ENCODE data around the gene ACTN4. TPM values are rescaled to one million over a fixed set of nuclear protein-coding genes. Genes with fewer than 3 reads are reported as not detected.

The ACTN4 gene
- polyA plus RNA-seq, 1 experiment, result 970 TPM

DNA sequence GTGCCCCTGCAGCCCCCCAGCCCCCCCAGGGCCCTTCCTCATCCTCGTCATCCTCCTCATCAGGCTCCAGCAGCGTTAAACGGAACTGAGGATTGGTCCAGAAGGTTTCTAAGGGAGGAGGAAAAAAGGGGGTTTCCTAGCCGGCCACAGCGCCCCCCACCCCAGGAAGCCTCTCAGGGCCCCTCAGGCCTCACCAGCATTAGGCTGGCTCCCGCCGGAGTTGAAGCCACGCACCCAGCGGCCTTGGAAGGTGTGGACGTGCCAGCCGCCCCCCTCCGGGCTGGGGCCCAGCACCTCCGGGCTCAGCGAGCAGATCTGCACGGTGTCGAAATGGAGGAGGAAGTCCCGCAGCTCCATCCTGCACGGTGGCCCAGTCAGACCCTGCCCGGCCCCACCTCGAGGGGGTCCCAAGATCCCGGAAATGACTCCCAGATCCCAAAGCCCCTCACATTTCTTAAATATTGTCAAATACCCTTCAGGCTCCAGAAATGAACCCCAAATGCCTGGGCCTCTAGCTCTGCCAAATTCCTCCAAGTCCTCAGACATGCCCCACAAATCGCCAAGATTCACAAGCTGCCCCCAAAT lies 89.9 kb downstream of the ACTN4 start:
- Histone ChIP-seq H3K27me3 (ENCODE audit: control insufficient read depth, insufficient read depth, low read length) (no peaks in the 10 kb centered on the region), H3K4me3 (ENCODE audit: low read depth, low read length) (no peak overlapping the region; the same call in 1 of the 2 replicates), H3K36me3 (ENCODE audit: control insufficient read depth, insufficient read depth, low read length) (0 out of 2 replicates have a peak, but pooled peaks cover 4% of the 10 kb centered on the region)
- TF ChIP-seq, protein P1, sequence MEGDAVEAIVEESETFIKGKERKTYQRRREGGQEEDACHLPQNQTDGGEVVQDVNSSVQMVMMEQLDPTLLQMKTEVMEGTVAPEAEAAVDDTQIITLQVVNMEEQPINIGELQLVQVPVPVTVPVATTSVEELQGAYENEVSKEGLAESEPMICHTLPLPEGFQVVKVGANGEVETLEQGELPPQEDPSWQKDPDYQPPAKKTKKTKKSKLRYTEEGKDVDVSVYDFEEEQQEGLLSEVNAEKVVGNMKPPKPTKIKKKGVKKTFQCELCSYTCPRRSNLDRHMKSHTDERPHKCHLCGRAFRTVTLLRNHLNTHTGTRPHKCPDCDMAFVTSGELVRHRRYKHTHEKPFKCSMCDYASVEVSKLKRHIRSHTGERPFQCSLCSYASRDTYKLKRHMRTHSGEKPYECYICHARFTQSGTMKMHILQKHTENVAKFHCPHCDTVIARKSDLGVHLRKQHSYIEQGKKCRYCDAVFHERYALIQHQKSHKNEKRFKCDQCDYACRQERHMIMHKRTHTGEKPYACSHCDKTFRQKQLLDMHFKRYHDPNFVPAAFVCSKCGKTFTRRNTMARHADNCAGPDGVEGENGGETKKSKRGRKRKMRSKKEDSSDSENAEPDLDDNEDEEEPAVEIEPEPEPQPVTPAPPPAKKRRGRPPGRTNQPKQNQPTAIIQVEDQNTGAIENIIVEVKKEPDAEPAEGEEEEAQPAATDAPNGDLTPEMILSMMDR (IDR thresholded peaks at IDR 0.05; ENCODE audit: insufficient read depth, low read depth, low read length), result no peak
- CTCF ChIA-PET, result interaction anchor here (1.5 kb wide), 1 partner anchor 32 kb away, joined by 3 read pairs; no protein-coding TSS in a partner anchor
- POLR2A ChIA-PET, result no interaction called here
- no peak for DNase-seq (ENCODE audit: low read depth)

DNA sequence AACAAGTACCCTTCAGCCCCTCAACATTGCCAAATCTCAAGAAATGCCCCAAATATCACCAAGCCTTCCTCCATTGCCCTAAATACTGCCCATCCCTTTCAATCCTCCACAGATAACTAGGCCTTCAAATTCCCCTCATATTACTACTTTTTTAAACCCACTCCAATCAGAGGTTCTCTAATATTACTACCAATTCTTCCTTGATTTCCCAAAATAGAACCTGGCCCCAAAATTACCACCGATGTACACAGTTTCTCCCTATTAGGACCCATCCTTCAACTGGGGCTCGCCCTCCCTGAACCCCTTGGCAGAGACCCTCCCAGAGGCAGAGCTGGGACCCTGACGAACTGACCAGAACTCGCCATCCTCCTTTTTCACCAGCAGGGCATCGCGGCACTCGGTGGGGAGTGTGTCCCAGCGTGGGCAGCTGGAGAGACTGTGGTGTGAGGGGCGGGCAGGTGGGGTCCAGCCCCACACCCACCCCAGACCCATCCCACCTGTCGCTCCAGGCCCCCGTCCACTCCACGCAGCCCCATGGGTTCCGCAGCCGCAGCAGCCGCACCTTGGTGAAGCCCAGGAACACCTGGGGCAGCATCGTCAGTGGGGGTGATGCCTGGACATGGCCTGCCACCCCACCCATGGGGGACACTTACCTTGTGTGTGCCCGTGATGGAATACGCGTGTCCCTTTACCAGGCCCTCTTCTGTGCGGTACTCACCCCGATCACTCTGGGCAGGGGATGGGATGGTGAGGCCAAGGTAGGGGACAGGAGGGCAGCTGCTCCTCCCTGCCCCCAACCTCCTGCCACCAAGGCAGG lies 90.7 kb downstream of the ACTN4 start:
- Histone ChIP-seq H3K27me3 (ENCODE audit: control insufficient read depth, insufficient read depth, low read length) (no peaks in the 10 kb centered on the region), H3K4me3 (ENCODE audit: low read depth, low read length) (no peak overlapping the region), H3K36me3 (ENCODE audit: control insufficient read depth, insufficient read depth, low read length) (no peaks in the 10 kb centered on the region)
- ChIA-PET CTCF (interaction anchor here (1.5 kb wide), 1 partner anchor 32 kb away, joined by 3 read pairs; no protein-coding TSS in a partner anchor), POLR2A (no interaction called here)
- DNase-seq (ENCODE audit: low read depth), result no peak
- TF ChIP-seq, protein P1 (IDR thresholded peaks at IDR 0.05; ENCODE audit: insufficient read depth, low read depth, low read length), result no peak

DNA sequence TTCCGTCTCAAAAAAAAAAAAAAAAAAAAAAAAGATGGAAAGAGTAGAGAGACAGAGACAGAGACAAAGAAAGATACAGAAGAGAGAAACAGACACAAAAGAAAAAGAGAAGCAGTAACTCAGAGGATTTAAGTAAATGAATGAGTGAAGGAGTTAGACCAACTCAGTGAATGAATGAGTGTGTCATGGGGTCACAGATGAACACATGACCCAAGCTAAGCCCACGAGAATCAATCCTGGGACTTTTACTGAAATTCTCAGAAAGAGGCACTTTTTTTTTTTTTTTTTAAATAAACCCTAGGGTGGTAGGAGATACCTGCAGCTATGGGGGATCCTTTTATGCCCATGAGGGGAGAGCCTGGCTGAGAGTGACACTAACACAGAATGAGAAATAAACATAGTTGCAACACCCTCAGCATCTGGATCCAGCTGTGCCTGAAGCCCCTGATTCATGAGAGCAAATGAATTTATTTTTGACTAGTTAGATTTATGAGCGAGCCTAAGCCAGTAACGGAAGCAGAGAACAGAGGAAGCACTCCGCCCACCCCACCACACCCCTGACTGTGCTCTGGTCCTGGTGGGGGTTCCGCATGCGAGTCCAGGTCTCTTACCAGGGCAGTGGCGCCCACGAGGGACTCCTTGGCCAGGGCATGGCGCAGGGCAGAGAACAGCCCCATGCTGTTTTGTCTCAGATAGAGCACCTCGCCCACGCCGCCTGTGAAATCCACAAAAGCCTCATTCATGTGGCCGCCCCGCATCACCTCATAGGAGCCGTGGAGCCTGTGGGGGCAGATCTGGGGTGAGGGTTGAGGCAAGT lies 92.2 kb downstream of the ACTN4 start:
- TF ChIP-seq, protein P1 (IDR thresholded peaks at IDR 0.05; ENCODE audit: insufficient read depth, low read depth, low read length), result no peak
- no peaks in the 10 kb centered on the region for H3K27me3 ChIP-seq (ENCODE audit: control insufficient read depth, insufficient read depth, low read length)
- DNase-seq (ENCODE audit: low read depth), result no peak
- H3K36me3 ChIP-seq (ENCODE audit: control insufficient read depth, insufficient read depth, low read length), result no peaks in the 10 kb centered on the region
- H3K4me3 ChIP-seq (ENCODE audit: low read depth, low read length), result no peak overlapping the region
- POLR2A ChIA-PET, result no interaction called here
- CTCF ChIA-PET, result interaction anchor here (0.7 to 1.3 kb wide), 2 partner anchors 10 to 30 kb away, joined by 3 to 4 read pairs; no protein-coding TSS in a partner anchor

DNA sequence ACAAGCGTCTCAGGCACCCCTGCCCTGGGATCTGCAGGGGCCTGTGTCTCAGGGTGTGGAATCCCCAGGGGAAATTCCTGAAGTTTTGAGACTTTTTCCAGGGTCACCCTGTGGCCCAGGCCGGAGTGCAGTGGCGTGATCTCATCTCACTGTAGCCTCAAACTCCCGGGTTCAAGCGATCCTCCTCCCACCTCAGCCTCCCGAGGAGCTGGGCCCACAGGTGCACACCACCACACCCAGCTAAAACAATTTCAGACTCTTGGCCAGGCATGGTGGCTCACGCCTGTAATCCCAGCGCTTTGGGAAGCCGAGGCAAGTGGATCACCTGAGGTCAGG lies 92.8 kb downstream of the ACTN4 start:
- ChIA-PET CTCF (interaction anchor here (1.3 kb wide), 1 partner anchor 30 kb away, joined by 3 read pairs; no protein-coding TSS in a partner anchor), POLR2A (no interaction called here)
- no peak overlapping the region for H3K4me3 ChIP-seq (ENCODE audit: low read depth, low read length)
- TF ChIP-seq, protein P1 (IDR thresholded peaks at IDR 0.05; ENCODE audit: insufficient read depth, low read depth, low read length), result no peak
- no peaks in the 10 kb centered on the region for H3K36me3 ChIP-seq (ENCODE audit: control insufficient read depth, insufficient read depth, low read length)
- H3K27me3 ChIP-seq (ENCODE audit: control insufficient read depth, insufficient read depth, low read length), result no peaks in the 10 kb centered on the region
- no peak for DNase-seq (ENCODE audit: low read depth)

Data from BJ (cell line).